ENCODE measurements around the gene ZC3H7A. TPM values are rescaled to one million over a fixed set of nuclear protein-coding genes. Genes with fewer than 3 reads are reported as not detected.

The ZC3H7A gene
- total and polyA plus RNA-seq, 2 of the 8 experiments (the other 6 are each of a cell fraction or from before 2014, with no cell fraction given), result 32.0 to 55.9 TPM

DNA sequence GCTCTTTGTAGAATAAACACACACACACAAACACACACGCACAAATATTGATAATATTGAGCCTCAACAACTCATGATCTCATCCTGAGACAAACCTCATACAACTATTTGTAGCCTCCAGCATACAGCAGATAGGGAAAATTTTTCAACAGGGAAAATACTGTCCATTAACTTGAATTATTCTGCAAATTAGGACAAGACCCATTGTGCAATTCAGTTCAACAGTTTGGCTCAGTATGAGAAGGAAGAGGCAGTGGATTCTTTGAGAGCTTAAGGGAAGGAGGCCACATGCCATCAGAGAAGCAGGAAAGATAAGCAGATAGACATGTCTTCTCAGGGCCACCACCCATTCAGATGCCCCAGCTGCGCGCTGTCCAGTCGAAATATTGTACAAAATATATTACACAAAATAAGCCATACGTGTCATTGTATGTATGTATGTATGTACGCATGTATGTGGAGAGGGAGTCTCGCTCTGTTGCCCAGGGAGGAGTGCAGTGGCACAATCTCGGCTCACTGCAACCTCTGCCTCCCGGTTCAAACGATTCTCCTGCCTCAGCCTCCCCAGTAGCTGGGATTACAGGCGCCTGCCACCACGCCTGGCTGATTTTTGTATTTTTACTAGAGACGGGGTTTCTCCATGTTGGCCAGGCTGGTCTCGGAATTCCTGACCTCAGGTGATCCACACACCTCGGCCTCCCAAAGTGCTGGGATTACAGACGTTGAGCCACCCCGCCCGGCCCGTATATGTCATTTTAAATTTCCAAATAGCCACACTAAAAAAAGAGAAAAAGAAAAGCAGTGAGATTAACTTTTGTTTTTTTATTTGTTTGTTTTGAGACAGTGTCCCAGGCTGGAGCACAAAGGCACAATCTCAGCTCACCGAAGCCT lies 1.8 kb downstream of the ZC3H7A start:
- Histone ChIP-seq H2BK20ac (ENCODE audit: low read length) (no peak overlapping the region), H2BK12ac (ENCODE audit: low read depth, low read length) (no peak overlapping the region), H3K4me3 (ENCODE audit: extremely low read depth in 1 of 4, insufficient read depth in 2 of 4, low read depth in 3 of 4, low read length in 4 of 4) (no peak overlapping the region; a peak in 2 of 8 replicates), H3K23ac (ENCODE audit: insufficient read length) (no peak overlapping the region), H2BK5ac (ENCODE audit: low read depth, low read length) (no peak overlapping the region), H4K20me1 (replicated peaks in 1 of 2; ENCODE audit: control insufficient read depth in 1 of 2, insufficient read depth in 2 of 2, low read length in 2 of 2) (peaks cover 2 to 7% of the 10 kb centered on the region in 2 experiments), H2AK5ac (ENCODE audit: low read depth, low read length) (no peak overlapping the region), H2AFZ (ENCODE audit: low read length) (no peak overlapping the region), H3K56ac (replicated peaks; ENCODE audit: insufficient read length, low read depth, low read length) (no peak overlapping the region), H3K4ac (replicated peaks; ENCODE audit: insufficient read length, low read depth, low read length) (no peak overlapping the region), H3K9ac (replicated peaks in 1 of 4; ENCODE audit: extremely low read depth in 1 of 4, low read depth in 3 of 4, low read length in 3 of 4) (no peak overlapping the region; a peak in 1 of 7 replicates), H4K5ac (ENCODE audit: insufficient read length, low read depth, low read length) (no peak overlapping the region), H3K4me1 (replicated peaks in 1 of 4; ENCODE audit: control insufficient read depth in 3 of 4, insufficient read depth in 4 of 4, low read length in 3 of 4) (peaks cover 3 to 6% (median 3%) of the 10 kb centered on the region in 4 experiments; a peak in 5 of 7 replicates), H3K23me2 (ENCODE audit: low read depth, low read length) (peaks cover 4% of the 10 kb centered on the region; the same call in 1 of the 2 replicates), H3K27ac (ENCODE audit: low read depth, low read length) (no peak overlapping the region), H4K91ac (replicated peaks; ENCODE audit: insufficient read length, low read length) (no peak overlapping the region), H3K36me3 (ENCODE audit: control insufficient read depth in 2 of 4, insufficient read depth in 4 of 4, low read length in 3 of 4) (no peaks in the 10 kb centered on the region; a peak in 1 of 8 replicates), H4K8ac (ENCODE audit: extremely low read depth, insufficient read depth, low read length) (no peak overlapping the region), H3K79me1 (ENCODE audit: low read depth, low read length) (peaks cover 16% of the 10 kb centered on the region), H3K79me2 (ENCODE audit: control insufficient read depth in 1 of 2, insufficient read depth in 2 of 2, low read length in 2 of 2) (peaks cover 22 to 59% of the 10 kb centered on the region in 2 experiments), H3K4me2 (ENCODE audit: insufficient read depth in 1 of 2, low read depth in 2 of 2, low read length in 2 of 2) (peak overlapping the region in 1 of 2 experiments; percentile 70; a peak in 1 of 4 replicates), H3K9me3 (ENCODE audit: insufficient read depth in 2 of 2, low read depth in 1 of 2, low read length in 1 of 2) (no peaks in the 10 kb centered on the region), H2BK15ac (ENCODE audit: low read length) (no peak overlapping the region), H2BK120ac (replicated peaks; ENCODE audit: low read depth, low read length) (no peak overlapping the region), H3K18ac (ENCODE audit: extremely low read depth, low read length) (no peak overlapping the region), H3K14ac (ENCODE audit: insufficient read length) (no peak overlapping the region), H3K27me3 (replicated peaks in 1 of 4; ENCODE audit: control insufficient read depth in 3 of 4, extremely low read depth in 1 of 4, insufficient read depth in 3 of 4, low read length in 3 of 4) (no peaks in the 10 kb centered on the region)
- DNase-seq (ENCODE audit: low read depth in 1 of 2, low spot score in 2 of 2) (no peak), FAIRE-seq (no peak)
- POLR2A ChIA-PET (ENCODE audit: partially characterized antibody), result interaction anchor here (1.6 to 1.8 kb wide), 3 partner anchors 12 to 56 kb away, joined by 3 to 5 read pairs (median 5); partner anchors contain the start of genes RSL1D1 and TXNDC11
- CTCF ChIA-PET (ENCODE audit: partially characterized antibody), result interaction anchor here (1.3 kb wide), 1 partner anchor 8 kb away, joined by 3 read pairs; no protein-coding TSS in a partner anchor
- 97% methylated on average over 20 of the region's 20 CpGs; no CpG with 5 or more reads in 1 of the 2 experiments for WGBS, 2 experiments (ENCODE audit: extremely low coverage in 1 of 2, insufficient coverage in 1 of 2, insufficient read length in 1 of 2, insufficient replicate concordance in 2 of 2, low coverage in 1 of 2, low lambda C conversion rate in 2 of 2, missing lambda C conversion rate in 1 of 2)
- TF ChIP-seq PHF8 (conservative IDR thresholded peaks at IDR 0.05; ENCODE audit: low read depth, low read length), result no peak
- TF ChIP-seq CBX8 (IDR thresholded peaks at IDR 0.05; ENCODE audit: borderline replicate concordance, low read depth, low read length), result no peak
- no peak for TF ChIP-seq KDM4A (IDR thresholded peaks at IDR 0.05; ENCODE audit: low read depth, low read length, severe bottlenecking)
- TF ChIP-seq, protein P1, sequence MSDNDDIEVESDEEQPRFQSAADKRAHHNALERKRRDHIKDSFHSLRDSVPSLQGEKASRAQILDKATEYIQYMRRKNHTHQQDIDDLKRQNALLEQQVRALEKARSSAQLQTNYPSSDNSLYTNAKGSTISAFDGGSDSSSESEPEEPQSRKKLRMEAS (IDR thresholded peaks at IDR 0.05), result no peak
- no peak for TF ChIP-seq CHD1 (IDR thresholded peaks at IDR 0.05; ENCODE audit: low read depth, low read length)
- TF ChIP-seq SRF (IDR thresholded peaks at IDR 0.05; ENCODE audit: low read depth, low read length), result no peak
- no peak for TF ChIP-seq RNF2 (IDR thresholded peaks at IDR 0.05; ENCODE audit: borderline replicate concordance, low read depth, low read length, missing control alignments, poor library complexity, severe bottlenecking)
- TF ChIP-seq ZNF274 (IDR thresholded peaks at IDR 0.05; ENCODE audit: borderline replicate concordance, extremely low read depth, low read length), result no peak
- no peak for TF ChIP-seq CREB1 (IDR thresholded peaks at IDR 0.05)
- TF ChIP-seq EP300 (IDR thresholded peaks at IDR 0.05; ENCODE audit: borderline replicate concordance in 1 of 2, low read depth in 2 of 2, low read length in 2 of 2), result no peak
- no peak for TF ChIP-seq SIRT6 (IDR thresholded peaks at IDR 0.05; ENCODE audit: low read length)
